HAP-1 (cell line): ENCODE measurements around the gene MSANTD1.
"Not testable (repeated sequence)": the region's sequence is repeated elsewhere in the genome, so short reads cannot be mapped to it uniquely, and the experiment has no call there.

Source experiments
- DNase-seq, 2 experiments: peaks; one replicate each; pipeline ENCODE4 v3.0.0-alpha.2; 2016 to 2020; ENCODE audit warnings: low spot score in 2 of 2
- H3K27me3 ChIP-seq: fragments of 250-450 bp; sonication (Bioruptor Pico); 2 replicates; pipeline ENCODE4 v1.5.1; 2020; ENCODE audit warnings: low read depth, mild to moderate bottlenecking, moderate library complexity
- H3K36me3 ChIP-seq: fragments of 250-450 bp; sonication (Bioruptor Pico); replicated peaks from 2 replicates; pipeline ENCODE4 v1.5.1; 2020; ENCODE audit warnings: mild to moderate bottlenecking
- H3K4me1 ChIP-seq: fragments of 250-450 bp; sonication (Bioruptor Pico); 2 replicates; pipeline ENCODE4 v1.5.1; 2020; ENCODE audit warnings: mild to moderate bottlenecking
- H3K4me3 ChIP-seq: fragments of 250-450 bp; sonication (Bioruptor Pico); 2 replicates; pipeline ENCODE4 v1.5.1; 2020; ENCODE audit warnings: mild to moderate bottlenecking, moderate library complexity
- H3K9me3 ChIP-seq: fragments of 250-450 bp; sonication (Bioruptor Pico); 2 replicates; pipeline ENCODE4 v1.5.1; 2020; ENCODE audit warnings: mild to moderate bottlenecking, moderate library complexity
- in situ Hi-C: fragments of 300-500 bp; cut with MboI; formaldehyde crosslinking; loops from 3 replicates; pipeline ENCODE4 v1.14.3; 2020; ENCODE audit warnings: low sequenced_read_pairs, inconsistent platforms, mixed read lengths

The MSANTD1 gene

GRCh38 chr4:3293401-3294391 is 44.7 kb downstream of the MSANTD1 start:
- no peaks in the 10 kb centered on the region for H3K27me3 ChIP-seq
- peak overlapping the region; percentile 56 for H3K4me3 ChIP-seq
- no peaks in the 10 kb centered on the region for H3K9me3 ChIP-seq
- in situ Hi-C loops = no loop called here
- no peaks in the 10 kb centered on the region for H3K36me3 ChIP-seq
- peaks cover 10% of the 10 kb centered on the region for H3K4me1 ChIP-seq
- DNase-seq = no peak

DNA sequence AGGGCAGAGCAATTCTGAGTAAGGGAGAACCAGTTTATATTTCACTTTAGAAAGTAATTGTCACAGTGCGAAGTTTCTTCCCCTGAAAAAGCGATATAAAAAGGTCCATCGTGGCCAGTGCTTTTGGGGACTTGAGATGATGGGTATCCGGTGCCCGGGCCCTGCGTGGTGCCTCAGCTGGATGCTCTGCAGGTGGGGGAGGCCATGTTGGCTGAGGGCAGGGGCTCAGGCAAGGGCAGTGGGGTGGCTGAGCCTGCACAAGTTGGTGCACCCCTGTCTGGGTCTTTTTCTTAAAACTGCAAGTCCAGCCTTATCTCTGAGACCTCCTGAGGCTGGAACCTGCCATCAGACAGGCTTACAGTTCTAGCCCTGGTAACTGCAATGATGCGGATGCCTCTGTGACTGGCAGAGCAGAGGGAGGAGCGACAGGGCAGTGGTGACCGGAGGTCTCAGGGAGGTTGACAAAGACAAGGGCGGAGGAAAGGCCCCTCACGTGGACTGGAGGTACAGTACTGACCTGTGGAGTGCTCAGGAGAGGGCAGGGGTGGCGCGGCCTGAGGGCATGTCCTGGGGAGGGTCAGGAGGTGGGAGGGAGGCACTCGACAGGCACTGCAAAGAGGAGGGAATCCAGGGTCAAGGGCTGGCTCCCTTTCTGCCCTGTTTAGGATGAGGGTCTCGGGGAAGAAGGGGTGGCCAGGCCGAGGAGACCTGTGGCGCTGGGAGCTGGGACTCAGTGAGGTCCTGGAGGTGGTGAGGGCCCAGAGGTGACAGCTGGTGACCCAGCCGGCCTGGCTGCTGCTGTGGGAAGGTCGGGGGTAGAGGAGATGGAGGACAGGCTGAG is 45.7 kb downstream of the MSANTD1 start:
- DNase-seq = no peak
- Histone ChIP-seq H3K9me3 (no peaks in the 10 kb centered on the region), H3K4me1 (peaks cover 10% of the 10 kb centered on the region), H3K27me3 (no peaks in the 10 kb centered on the region), H3K36me3 (no peaks in the 10 kb centered on the region), H3K4me3 (no peak overlapping the region)
- in situ Hi-C loops = no loop called here

DNA sequence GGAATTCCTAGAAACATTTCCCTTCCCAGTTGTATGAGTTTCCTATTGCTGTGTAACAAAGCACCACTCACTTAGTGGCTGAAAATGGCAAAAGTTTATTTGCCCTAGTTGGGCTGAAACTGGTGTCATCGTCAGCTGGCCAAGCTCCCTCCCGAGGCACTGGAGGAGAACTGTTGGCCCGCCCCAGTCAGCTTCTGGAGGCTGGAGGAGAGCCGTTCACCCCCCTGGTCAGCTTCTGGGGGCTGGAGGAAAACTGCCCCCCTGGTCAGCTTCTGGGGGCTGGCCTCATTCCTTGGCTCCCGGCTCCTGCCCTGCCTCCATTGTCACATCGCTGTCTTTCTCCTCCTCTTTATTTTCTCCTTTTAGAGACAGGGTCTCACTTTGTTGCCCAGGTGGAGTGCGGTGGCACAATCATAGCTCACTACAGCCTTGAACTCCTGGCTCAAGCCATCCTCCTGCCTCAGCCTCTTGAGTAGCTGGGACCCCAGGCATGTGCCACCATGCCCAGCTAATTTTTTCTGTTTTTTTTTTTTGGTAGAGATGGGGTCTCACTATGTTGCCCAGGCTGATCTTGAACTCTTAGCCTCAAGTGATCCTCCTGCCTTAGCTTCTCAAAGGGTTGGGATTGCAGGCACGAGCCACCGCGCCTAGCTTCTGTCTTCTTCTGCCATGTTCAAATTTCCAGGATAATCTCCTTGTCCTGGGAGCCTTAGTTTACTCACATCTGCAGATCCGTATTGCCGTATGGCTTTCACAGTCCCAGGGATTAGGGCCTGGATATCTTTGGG is 47.1 kb downstream of the MSANTD1 start:
- no peaks in the 10 kb centered on the region for H3K36me3 ChIP-seq
- DNase-seq = no peak
- H3K4me1 ChIP-seq = peaks cover 10% of the 10 kb centered on the region
- H3K27me3 ChIP-seq = no peaks in the 10 kb centered on the region
- in situ Hi-C loops = no loop called here
- no peaks in the 10 kb centered on the region for H3K9me3 ChIP-seq
- H3K4me3 ChIP-seq = no peak overlapping the region

DNA sequence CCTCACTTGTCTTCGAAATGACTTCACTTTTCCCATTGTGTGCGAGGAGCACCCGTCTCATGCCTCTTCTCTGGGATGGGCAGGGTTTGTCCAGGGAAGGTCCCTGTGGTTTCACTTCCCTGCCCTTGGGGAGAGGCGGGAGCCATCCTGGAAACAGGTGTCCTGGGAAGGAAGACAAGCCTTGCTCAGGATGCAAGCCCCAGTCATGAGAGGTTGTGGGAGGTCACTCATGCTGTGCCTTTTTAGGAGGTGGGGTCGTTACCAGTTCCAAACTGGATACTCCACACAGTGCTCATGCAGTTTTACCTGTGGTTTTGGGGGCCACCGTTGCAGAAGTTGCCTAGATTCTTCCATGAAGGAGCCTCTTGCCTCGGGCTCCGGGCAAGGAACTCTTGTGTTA is 47.7 kb downstream of the MSANTD1 start:
- H3K36me3 ChIP-seq = no peaks in the 10 kb centered on the region
- in situ Hi-C loops = no loop called here
- DNase-seq = no peak
- H3K4me1 ChIP-seq = peaks cover 8% of the 10 kb centered on the region
- no peaks in the 10 kb centered on the region for H3K27me3 ChIP-seq
- H3K9me3 ChIP-seq = no peaks in the 10 kb centered on the region
- no peak overlapping the region for H3K4me3 ChIP-seq

- in situ Hi-C loops = no loop called here
- peaks cover 5% of the 10 kb centered on the region; the same call in 1 of the 2 replicates for H3K4me1 ChIP-seq
- H3K9me3 ChIP-seq = no peaks in the 10 kb centered on the region
- H3K4me3 ChIP-seq = no peak overlapping the region
- DNase-seq = no peak
- H3K36me3 ChIP-seq = no peaks in the 10 kb centered on the region
- no peaks in the 10 kb centered on the region for H3K27me3 ChIP-seq
Observed at GRCh38 chr4:3297066-3297859, 48.3 kb downstream of the MSANTD1 start.

GRCh38 chr4:3299122-3299975 is 50.4 kb downstream of the MSANTD1 start:
- no peaks in the 10 kb centered on the region for H3K9me3 ChIP-seq
- in situ Hi-C loops = no loop called here

DNA sequence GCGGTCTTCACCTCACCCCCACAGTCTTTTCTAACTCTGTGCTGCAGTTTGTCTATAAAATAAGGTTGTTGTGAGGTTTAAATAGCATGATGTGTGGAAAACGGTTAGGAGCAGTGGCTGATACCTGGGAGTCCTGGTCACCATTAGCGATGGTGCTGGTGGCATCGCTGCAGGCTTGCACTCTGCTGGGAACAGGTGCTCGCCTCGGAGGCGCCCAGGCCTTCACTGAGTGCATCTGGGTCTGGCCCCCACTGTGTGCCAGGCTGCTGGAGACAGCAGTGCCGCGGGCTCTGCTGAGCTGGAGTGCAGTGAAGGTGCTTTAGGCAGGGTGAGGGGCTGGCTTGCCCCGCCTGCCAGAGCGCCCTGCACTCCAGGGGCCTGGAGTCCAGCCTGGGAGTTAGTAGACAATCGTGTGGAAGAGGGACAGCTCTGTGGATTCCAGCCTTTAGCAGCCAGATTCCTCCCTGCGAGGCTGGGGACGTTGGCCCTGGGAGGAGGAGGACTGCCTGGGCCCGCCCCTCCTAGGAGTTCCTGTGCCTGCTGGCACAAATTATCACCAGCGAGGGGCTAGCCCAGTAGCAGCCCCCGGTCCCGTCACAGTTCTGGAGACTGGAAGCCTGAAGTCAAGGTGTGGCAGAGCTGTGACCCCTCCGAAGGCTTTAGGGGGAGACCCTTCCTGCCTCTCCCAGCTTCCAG is 51.2 kb downstream of the MSANTD1 start:
- Histone ChIP-seq H3K36me3 (no peaks in the 10 kb centered on the region), H3K9me3 (no peaks in the 10 kb centered on the region), H3K27me3 (no peaks in the 10 kb centered on the region), H3K4me1 (no peaks in the 10 kb centered on the region), H3K4me3 (no peak overlapping the region)
- in situ Hi-C loops = no loop called here
- no peak for DNase-seq

More at GRCh38 chr4:3299122-3299975, 50.4 kb downstream of the MSANTD1 start:
- H3K4me1 ChIP-seq = no peaks in the 10 kb centered on the region
- H3K4me3 ChIP-seq = no peak overlapping the region
- DNase-seq = no peak
- H3K27me3 ChIP-seq = no peaks in the 10 kb centered on the region
- no peaks in the 10 kb centered on the region for H3K36me3 ChIP-seq

GRCh38 chr4:3300882-3301281 is 51.9 kb downstream of the MSANTD1 start:
- H3K4me1 ChIP-seq, H3K27me3 ChIP-seq, DNase-seq, H3K36me3 ChIP-seq, H3K4me3 ChIP-seq, in situ Hi-C loops, H3K9me3 ChIP-seq: not testable (repeated sequence)

DNA sequence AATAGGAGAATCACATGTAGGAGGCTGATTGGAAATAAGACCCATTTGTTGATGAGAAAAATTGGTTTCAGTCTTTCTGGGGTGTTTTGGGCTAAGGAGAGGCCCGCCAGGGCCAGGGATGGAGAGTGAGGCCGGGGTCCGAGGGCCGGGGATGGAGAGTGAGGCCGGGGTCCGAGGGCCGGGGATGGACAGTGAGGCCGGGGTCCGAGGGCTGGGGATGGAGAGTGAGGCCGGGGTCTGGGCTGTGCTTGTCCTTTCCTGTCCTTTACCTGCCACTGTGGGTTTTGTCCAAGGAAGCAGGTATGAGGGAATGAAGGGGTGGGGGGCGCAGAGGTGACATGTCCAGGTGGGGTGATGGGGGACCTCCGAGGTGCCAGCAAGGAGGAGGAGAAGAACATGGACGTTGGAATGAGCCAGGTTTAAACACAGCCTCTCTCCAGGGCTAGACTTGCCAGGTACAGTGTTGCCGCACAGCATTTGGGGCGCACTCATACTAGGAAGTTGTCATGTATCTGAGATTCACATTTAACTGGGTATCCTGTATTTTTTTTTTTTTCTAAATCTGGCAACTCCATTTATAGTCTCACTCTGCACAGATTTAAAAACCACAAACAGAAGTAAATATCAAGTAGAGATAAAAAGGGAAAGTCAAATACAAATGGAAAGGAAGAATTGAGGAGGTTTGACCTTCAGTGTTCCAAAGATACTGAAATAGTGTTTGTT is 52.7 kb downstream of the MSANTD1 start:
- in situ Hi-C loops = no loop called here
- no peak overlapping the region for H3K4me3 ChIP-seq
- H3K36me3 ChIP-seq = no peaks in the 10 kb centered on the region
- no peaks in the 10 kb centered on the region for H3K9me3 ChIP-seq
- H3K4me1 ChIP-seq = no peaks in the 10 kb centered on the region
- no peaks in the 10 kb centered on the region for H3K27me3 ChIP-seq
- no peak for DNase-seq

DNA sequence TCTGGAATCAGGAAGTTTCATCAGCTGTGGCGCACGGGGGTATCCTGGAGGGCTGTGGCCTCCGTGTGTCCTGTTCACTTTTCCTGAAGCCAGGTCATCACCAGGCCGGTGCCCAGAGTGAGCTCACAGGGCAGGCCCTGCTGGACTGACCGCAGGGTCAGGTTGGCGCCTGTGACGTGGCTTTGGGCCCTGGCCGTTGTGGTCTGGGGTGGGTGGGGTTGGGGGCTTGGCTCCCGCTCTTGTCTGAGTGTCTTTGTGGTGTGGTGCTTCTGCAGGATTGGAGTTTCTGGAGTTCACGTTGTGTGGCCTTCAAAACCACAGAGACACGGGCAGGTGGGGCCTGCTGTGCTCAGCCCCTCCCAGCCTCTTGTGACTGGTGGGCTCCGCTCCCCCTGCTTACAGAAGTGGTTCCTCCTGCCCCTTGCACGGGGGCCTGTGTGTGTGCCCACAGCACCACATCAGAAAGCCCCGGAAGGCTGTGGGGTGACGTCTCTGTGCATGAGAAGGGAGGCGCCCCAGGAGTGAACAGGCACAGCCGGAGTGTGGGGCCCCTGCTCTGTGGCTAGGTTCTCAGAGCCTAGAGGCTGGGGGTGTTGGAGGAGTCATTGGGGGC is 53.3 kb downstream of the MSANTD1 start:
- Histone ChIP-seq H3K4me1 (no peaks in the 10 kb centered on the region), H3K4me3 (no peak overlapping the region), H3K36me3 (no peaks in the 10 kb centered on the region), H3K27me3 (no peaks in the 10 kb centered on the region), H3K9me3 (no peaks in the 10 kb centered on the region)
- in situ Hi-C loops = no loop called here
- no peak for DNase-seq
